Motor neuron (in vitro differentiated cells): Measurements from ENCODE around the gene CT45A5. TPM values are rescaled to one million over a fixed set of nuclear protein-coding genes. Genes with fewer than 3 reads are reported as not detected.
A peak's percentile ranks its signal among the peaks of the same experiment; 100 is the strongest.
"Not testable (repeated sequence)": the region's sequence is repeated elsewhere in the genome, so short reads cannot be mapped to it uniquely, and the experiment has no call there.

Source experiments
- ATAC-seq, 8 experiments: fragments of 200-7000 bp; cut with Tn5 transposase; replicated peaks in 6 of 8; 2 replicates each; pipeline ENCODE4 v1.8.0; 2021; ENCODE audit warnings: mild to moderate bottlenecking in 8 of 8, moderate library complexity in 8 of 8
- H3K27ac ChIP-seq, 2 donors: fragments of 250-450 bp; sonication (Bioruptor Pico); 2 replicates each; pipeline ENCODE4 v1.9.0; 2021; ENCODE audit warnings: antibody characterized with exemption in 2 of 2, mild to moderate bottlenecking in 2 of 2, moderate library complexity in 1 of 2
- H3K4me1 ChIP-seq, 2 donors: fragments of 250-450 bp; sonication (Bioruptor Pico); replicated peaks in 1 of 2; 2 replicates each; pipeline ENCODE4 v1.6.1; 2021; ENCODE audit warnings: antibody characterized with exemption in 2 of 2, mild to moderate bottlenecking in 2 of 2, moderate library complexity in 1 of 2
- H3K4me3 ChIP-seq, 5 donors: fragments of 250-450 bp; sonication (Bioruptor Pico); 2 replicates each; pipeline ENCODE4 v1.9.0; 2021; ENCODE audit warnings: antibody characterized with exemption in 5 of 5, mild to moderate bottlenecking in 5 of 5, moderate library complexity in 4 of 5
- WGBS, 10 experiments: fragments of 450-650 bp; shearing (Covaris generic); methylation state at CpG; one replicate each; pipeline ENCODE4 v1.0.0; 2022; 5-methylcytosine and 5-hydroxymethylcytosine counted together
- in situ Hi-C, 9 experiments: fragments of 400-800 bp; cut with MboI; loops; one replicate each; pipeline ENCODE4 v1.15.0; 2021; ENCODE audit warnings: low sequenced_read_pairs in 9 of 9, low pct_unique_long_range_greater_than_20kb in 2 of 9; ENCODE audit not compliant: unreplicated experiment in 9 of 9
- total RNA-seq, 8 experiments: library from RNA; unstranded; fragments of 300-600 nt; gene quantifications; 2 replicates each; pipeline versions ENCODE4 v1.2.3 to v1.2.4, GENCODE V29; 2022

CT45A5 gene
- total RNA-seq: under 1 TPM in 1 of 8 experiments, not detected in 7; 0.24 TPM

- ATAC-seq, H3K27ac ChIP-seq, in situ Hi-C loops, H3K4me3 ChIP-seq, H3K4me1 ChIP-seq: not testable (repeated sequence)
- no CpG with 5 or more reads among the region's 16 CpGs for WGBS, 10 experiments
Observed at GRCh38 chrX:135785403-135785802, at the start of gene CT45A5. Gene CT45A5 (minus strand): TSS chrX:135785503. CDS start chrX:135781729, 3,774 bp downstream.

GRCh38 chrX:135819912-135820311 is 34.6 kb upstream of the CT45A5 start, which contains the start of gene CT45A2:
Gene CT45A2 (minus strand): TSS chrX:135820012. CDS start chrX:135816265, 3,747 bp downstream.
- ATAC-seq, H3K27ac ChIP-seq, H3K4me3 ChIP-seq, H3K4me1 ChIP-seq, in situ Hi-C loops: not testable (repeated sequence)
- WGBS, 10 experiments: no CpG with 5 or more reads among the region's 17 CpGs

GRCh38 chrX:135802687-135803086 is 17.4 kb upstream of the CT45A5 start, which contains the start of gene CT45A6:
Gene CT45A6 (minus strand): TSS chrX:135802787. CDS start chrX:135798993, 3,794 bp downstream.
- H3K4me3 ChIP-seq, in situ Hi-C loops, ATAC-seq, H3K4me1 ChIP-seq, H3K27ac ChIP-seq: not testable (repeated sequence)
- whole genome bisulfite sequencing, 10 experiments: no CpG with 5 or more reads among the region's 16 CpGs

- H3K4me3 ChIP-seq, H3K4me1 ChIP-seq, in situ Hi-C loops, H3K27ac ChIP-seq, ATAC-seq: not testable (repeated sequence)
- WGBS, 10 experiments: no CpG with 5 or more reads among the region's 17 CpGs
Observed at GRCh38 chrX:135768091-135768490, 17.2 kb downstream of the CT45A5 start, which contains the start of gene CT45A3. Gene CT45A3 (minus strand): TSS chrX:135768191. CDS start chrX:135764444, 3,747 bp downstream.

- H3K4me3 ChIP-seq, ATAC-seq, in situ Hi-C loops, H3K4me1 ChIP-seq, H3K27ac ChIP-seq: not testable (repeated sequence)
- WGBS, 10 experiments: 0% methylated on average over 1 of the region's 4 CpGs; no CpG with 5 or more reads in 9 of the 10 experiments
Observed at GRCh38 chrX:135744739-135745138, 40.6 kb downstream of the CT45A5 start.

- 69% methylated on average over 10 of the region's 23 CpGs; no CpG with 5 or more reads in 9 of the 10 experiments for WGBS, 10 experiments
- in situ Hi-C loops: no loop called here
- no peak for ATAC-seq
- H3K27ac ChIP-seq: no peak overlapping the region
- H3K4me3 ChIP-seq: no peak overlapping the region
- H3K4me1 ChIP-seq: no peaks in the 10 kb centered on the region
Observed at GRCh38 chrX:135741192-135741715, 44.0 kb downstream of the CT45A5 start.

GRCh38 chrX:135740681-135741149 is 44.6 kb downstream of the CT45A5 start:
- ATAC-seq: peak in 3 of 8 experiments; percentile 55 to 93 (median 77)
- in situ Hi-C loops: no loop called here

GRCh38 chrX:135737366-135738071 is 47.8 kb downstream of the CT45A5 start:
- Histone ChIP-seq H3K4me1 (no peaks in the 10 kb centered on the region), H3K27ac (no peak overlapping the region), H3K4me3 (no peak overlapping the region)
- ATAC-seq: peak in 1 of 8 experiments; percentile 37
- in situ Hi-C loops: no loop called here
- 0 to 40% (median 20%) methylated on average over 1 to 4 of the region's 4 CpGs; no CpG with 5 or more reads in 4 of the 10 experiments for WGBS, 10 experiments

More at GRCh38 chrX:135740681-135741149, 44.6 kb downstream of the CT45A5 start:
- Histone ChIP-seq H3K4me3 (no peak overlapping the region), H3K27ac (no peak overlapping the region), H3K4me1 (no peaks in the 10 kb centered on the region)
- 0 to 47% (median 36%) methylated on average over 3 to 11 of the region's 18 CpGs; no CpG with 5 or more reads in 7 of the 10 experiments for WGBS, 10 experiments

GRCh38 chrX:135734666-135735065 is 50.6 kb downstream of the CT45A5 start:
- H3K27ac ChIP-seq, in situ Hi-C loops, H3K4me3 ChIP-seq, ATAC-seq, H3K4me1 ChIP-seq: not testable (repeated sequence)
- 0 to 37% (median 20%) methylated on average over 1 to 2 of the region's 5 CpGs; no CpG with 5 or more reads in 7 of the 10 experiments for WGBS, 10 experiments

Other genes starting within 250 kb of the CT45A5 start
- not detected for gene CT45A1, start 71.9 kb downstream of the CT45A5 start, total RNA-seq
- not detected for gene CT45A3, start 17.3 kb downstream of the CT45A5 start, total RNA-seq
- gene CT45A6, start 17.3 kb upstream of the CT45A5 start, total RNA-seq: not detected
- not detected for gene CT45A2, start 34.5 kb upstream of the CT45A5 start, total RNA-seq
- gene CT45A7, start 51.8 kb upstream of the CT45A5 start, total RNA-seq: not detected
- not detected for gene CT45A8, start 69.0 kb upstream of the CT45A5 start, total RNA-seq
- gene CT45A9, start 86.3 kb upstream of the CT45A5 start, total RNA-seq: not detected
- not detected for gene CT45A10, start 107.9 kb upstream of the CT45A5 start, total RNA-seq
- gene SAGE1, start 108.2 kb upstream of the CT45A5 start, total RNA-seq: not detected
- 10 to 100 TPM; 17.8 to 30.8 (median 23.3) TPM for gene MMGT1, start 188.5 kb upstream of the CT45A5 start, total RNA-seq
- gene SLC9A6, start 199.9 kb upstream of the CT45A5 start, total RNA-seq: 10 to 100 TPM; 12.0 to 37.0 (median 31.1) TPM